Spleen (tissue), 11 donors: ENCODE results near the gene GRAMD1B. TPM values are rescaled to one million over a fixed set of nuclear protein-coding genes. Genes with fewer than 3 reads are reported as not detected.

Experiments used
- DNase-seq: peaks from one replicate; pipeline ENCODE4 v3.0.0-alpha.2; 2020
- H3K27ac ChIP-seq, 8 donors: fragments of 200-600 bp; sonication (generic) in 7 of 8; 1 replicate in 4 of 8; 2 replicates in 4 of 8; pipeline versions ENCODE4 v1.5.0 to v1.8.0; 2016 to 2021; ENCODE audit warnings: inconsistent platforms in 4 of 8, mild to moderate bottlenecking in 4 of 8, moderate library complexity in 1 of 8
- H3K27me3 ChIP-seq, 7 donors: fragments of 200-600 bp; sonication (generic) in 6 of 7; replicated peaks in 1 of 7; 1 replicate in 4 of 7; 2 replicates in 3 of 7; pipeline versions ENCODE4 v1.5.0 to v1.8.0; 2016 to 2021; ENCODE audit warnings: inconsistent platforms in 3 of 7, mild to moderate bottlenecking in 1 of 7
- H3K36me3 ChIP-seq, 6 donors: fragments of 200-600 bp; sonication (generic) in 5 of 6; 1 replicate in 4 of 6; 2 replicates in 2 of 6; pipeline versions ENCODE4 v1.5.0 to v1.8.0; 2016 to 2021; ENCODE audit warnings: inconsistent platforms in 2 of 6
- H3K4me1 ChIP-seq, 6 donors: fragments of 200-600 bp; sonication (generic) in 5 of 6; 1 replicate in 3 of 6; 2 replicates in 3 of 6; pipeline versions ENCODE4 v1.5.0 to v1.8.0; 2016 to 2021; ENCODE audit warnings: inconsistent platforms in 3 of 6
- H3K4me3 ChIP-seq, 8 donors: fragments of 200-600 bp; sonication (generic) in 7 of 8; 1 replicate in 4 of 8; 2 replicates in 4 of 8; pipeline versions ENCODE4 v1.5.0 to v1.8.0; 2016 to 2021; ENCODE audit warnings: inconsistent platforms in 4 of 8, mild to moderate bottlenecking in 4 of 8, moderate library complexity in 2 of 8
- H3K9me3 ChIP-seq, 8 donors: fragments of 200-600 bp; sonication (generic) in 7 of 8; 1 replicate in 4 of 8; 2 replicates in 4 of 8; pipeline versions ENCODE4 v1.5.0 to v1.8.0; 2016 to 2021; ENCODE audit warnings: inconsistent platforms in 4 of 8
- POLR2A ChIP-seq, 3 donors: fragments of 450-650 bp; IDR thresholded peaks; one replicate each; pipeline ENCODE4 v1.5.1; 2017; ENCODE audit warnings: antibody characterized with exemption in 3 of 3, mild to moderate bottlenecking in 1 of 3
- POLR2AphosphoS5 ChIP-seq, 3 donors: sonication (generic); formaldehyde crosslinking; IDR thresholded peaks; one replicate each; pipeline ENCODE4 v1.5.1; 2017; ENCODE audit warnings: antibody characterized with exemption in 3 of 3
- WGBS, 5 donors: extraction: QIAGEN DNeasy Blood & Tissue Kit in 3 of 5; methylation state at CpG; one replicate each; pipeline versions ENCODE4 v1.1.5 to v1.1.7; 2013 to 2018; 5-methylcytosine and 5-hydroxymethylcytosine counted together
- intact Hi-C: fragments of 100-400 bp; cut with DNase I; formaldehyde crosslinking; loops from one replicate; pipeline ENCODE4 v1.15.0; 2023; ENCODE audit warnings: low total_unique reads
- polyA plus RNA-seq, 3 donors: library from polyadenylated mRNA; stranded (reverse); fragments of 200-250 nt; gene quantifications; one replicate each; pipeline ENCODE4 v1.2.1, GENCODE V29; 2013
- total RNA-seq, 7 donors: library from RNA; depleted of rRNA in 3 of 7; stranded (reverse); fragments of >200 nt in 3 of 7; fragmentation: NEBNext Ultra II Directional in 4 of 7; extraction: Animal tissue kit (Norgen Biotek cat#: 25700) in 4 of 7; gene quantifications; one replicate each; pipeline versions ENCODE4 v1.1.0 to v1.2.1, GENCODE V29; 2016 to 2021
- TF ChIP-seq, protein P1 (sequence below), 11 experiments: fragments of 200-600 bp in 7 of 11; fragments of 450-650 bp in 4 of 11; sonication (generic) in 4 of 11; IDR thresholded peaks in 8 of 11; conservative IDR thresholded peaks in 3 of 11; 1 replicate in 7 of 11; 2 replicates in 4 of 11; pipeline versions ENCODE4 v1.4.0 to v1.8.0; 2016 to 2021; ENCODE audit warnings: antibody characterized with exemption in 11 of 11, inconsistent platforms in 4 of 11, mild to moderate bottlenecking in 1 of 11
- donor health status: healthy with polysubstance abuse.
- donor health status: DM: no; HTN: no; CAD: no; lungs with moderate emphysema.
- donor health status: DM: no; HTN: no; CAD: no.
- donor health status: Bipolar disorder and iron deficiency.
- donor health status: healthy.
- donor health status: DM: no; HTN: no; CAD: no.
- donor health status: DM: yes; HTN: yes; CAD: no.

Gene GRAMD1B
- total and polyA plus RNA-seq, 10 donors = 1.7 to 15.6 (median 7.5) TPM

DNA sequence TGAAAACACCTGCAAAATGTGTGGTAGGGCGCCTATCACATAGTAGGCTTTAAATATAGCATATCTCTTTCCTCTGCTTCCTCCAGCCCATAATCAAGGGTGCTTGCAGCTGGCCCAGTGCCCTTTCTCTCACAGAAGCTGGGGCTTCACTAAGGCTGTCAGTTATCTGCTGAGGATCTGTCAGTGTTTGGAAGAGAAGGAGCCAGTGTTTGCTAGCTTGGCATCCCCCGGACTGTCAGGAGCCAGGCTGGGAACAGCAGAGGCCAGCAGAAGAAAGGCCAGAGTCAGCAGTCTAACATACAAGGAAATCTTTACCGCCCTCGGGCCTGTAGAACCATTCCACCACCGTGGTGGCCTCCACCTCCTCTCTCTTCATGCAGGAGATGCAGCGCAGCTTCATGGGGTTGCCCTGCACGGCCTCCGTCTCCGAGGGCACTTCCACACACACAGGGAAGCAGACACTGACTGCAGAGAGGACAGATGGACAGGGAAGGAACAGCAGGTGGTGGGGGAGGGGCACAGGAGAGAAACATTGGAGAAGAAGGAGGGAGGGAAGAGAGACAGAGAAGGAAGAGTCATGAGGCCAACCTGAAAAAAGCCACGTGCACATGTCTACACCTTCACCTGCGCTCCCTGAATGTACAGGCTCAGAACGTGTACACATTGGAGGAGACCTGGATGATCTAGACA lies 215.4 kb downstream of the GRAMD1B start:
- H3K27me3 ChIP-seq = peaks cover 0 to 50% (median 0%) of the 10 kb centered on the region in 7 donors
- TF ChIP-seq POLR2A (IDR thresholded peaks at IDR 0.05) (no peak), POLR2AphosphoS5 (IDR thresholded peaks at IDR 0.05) (no peak)
- TF ChIP-seq, protein P1, sequence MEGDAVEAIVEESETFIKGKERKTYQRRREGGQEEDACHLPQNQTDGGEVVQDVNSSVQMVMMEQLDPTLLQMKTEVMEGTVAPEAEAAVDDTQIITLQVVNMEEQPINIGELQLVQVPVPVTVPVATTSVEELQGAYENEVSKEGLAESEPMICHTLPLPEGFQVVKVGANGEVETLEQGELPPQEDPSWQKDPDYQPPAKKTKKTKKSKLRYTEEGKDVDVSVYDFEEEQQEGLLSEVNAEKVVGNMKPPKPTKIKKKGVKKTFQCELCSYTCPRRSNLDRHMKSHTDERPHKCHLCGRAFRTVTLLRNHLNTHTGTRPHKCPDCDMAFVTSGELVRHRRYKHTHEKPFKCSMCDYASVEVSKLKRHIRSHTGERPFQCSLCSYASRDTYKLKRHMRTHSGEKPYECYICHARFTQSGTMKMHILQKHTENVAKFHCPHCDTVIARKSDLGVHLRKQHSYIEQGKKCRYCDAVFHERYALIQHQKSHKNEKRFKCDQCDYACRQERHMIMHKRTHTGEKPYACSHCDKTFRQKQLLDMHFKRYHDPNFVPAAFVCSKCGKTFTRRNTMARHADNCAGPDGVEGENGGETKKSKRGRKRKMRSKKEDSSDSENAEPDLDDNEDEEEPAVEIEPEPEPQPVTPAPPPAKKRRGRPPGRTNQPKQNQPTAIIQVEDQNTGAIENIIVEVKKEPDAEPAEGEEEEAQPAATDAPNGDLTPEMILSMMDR (IDR thresholded peaks at IDR 0.05 in 8 of 11, conservative IDR thresholded peaks at IDR 0.05 in 3 of 11) = no peak
- H3K9me3 ChIP-seq = no peaks in the 10 kb centered on the region
- DNase-seq = no peak
- H3K4me1 ChIP-seq = peaks cover 0 to 5% (median 2%) of the 10 kb centered on the region in 6 donors
- no peak overlapping the region for H3K27ac ChIP-seq
- WGBS, 5 donors = 80 to 85% (median 84%) methylated on average over 11 to 12 of the region's 12 CpGs
- intact Hi-C loops = no loop called here
- H3K4me3 ChIP-seq = no peak overlapping the region
- H3K36me3 ChIP-seq = no peaks in the 10 kb centered on the region

DNA sequence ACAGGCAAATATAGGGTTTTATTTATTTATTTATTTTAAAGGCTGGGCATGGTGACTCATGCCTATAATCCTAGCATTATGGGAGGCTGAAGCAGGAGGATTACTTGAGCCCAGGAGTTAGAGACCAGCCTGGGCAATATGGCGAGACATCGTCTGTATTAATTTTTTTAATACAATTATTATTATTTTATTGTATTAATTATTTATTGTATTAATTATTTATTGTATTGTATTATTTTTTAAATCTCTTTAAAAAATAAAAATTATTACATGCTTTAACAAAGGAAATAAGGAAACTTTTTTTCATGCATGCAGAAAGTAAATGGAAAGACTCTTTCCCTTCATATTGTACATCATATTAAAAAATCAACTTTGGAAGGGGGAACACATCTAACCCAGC lies 220.8 kb downstream of the GRAMD1B start:
- TF ChIP-seq POLR2A (IDR thresholded peaks at IDR 0.05) (no peak), POLR2AphosphoS5 (IDR thresholded peaks at IDR 0.05) (no peak)
- TF ChIP-seq, protein P1 (IDR thresholded peaks at IDR 0.05 in 8 of 11, conservative IDR thresholded peaks at IDR 0.05 in 3 of 11) = no peak
- Histone ChIP-seq H3K27me3 (peaks cover 0 to 84% (median 23%) of the 10 kb centered on the region in 7 donors), H3K27ac (no peak overlapping the region), H3K4me3 (no peak overlapping the region), H3K4me1 (peaks cover 7 to 23% (median 16%) of the 10 kb centered on the region in 6 donors), H3K9me3 (no peaks in the 10 kb centered on the region), H3K36me3 (no peaks in the 10 kb centered on the region)
- WGBS, 5 donors = 90 to 99% (median 95%) methylated on average over 2 of the region's 2 CpGs
- no peak for DNase-seq
- intact Hi-C loops = no loop called here

DNA sequence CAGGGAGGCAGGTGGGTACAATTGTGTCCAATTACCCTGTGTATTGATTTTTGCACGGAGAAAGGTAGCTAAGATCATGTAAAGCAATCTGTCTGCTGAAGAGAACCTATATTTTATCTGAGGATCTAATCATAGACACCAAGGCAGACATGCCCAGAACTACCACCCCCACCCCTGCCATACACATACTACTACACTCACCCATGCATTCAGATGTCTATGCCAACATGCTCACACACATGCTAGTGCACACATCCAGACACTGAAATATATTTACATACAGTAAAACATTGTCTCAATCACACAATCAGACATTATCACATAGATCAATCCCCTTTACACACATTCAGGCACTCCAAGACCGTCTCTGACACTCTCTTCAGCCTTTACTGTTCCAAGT lies 222.5 kb downstream of the GRAMD1B start:
- DNase-seq = no peak
- no peak overlapping the region for H3K27ac ChIP-seq
- H3K4me1 ChIP-seq = peaks cover 7 to 23% (median 16%) of the 10 kb centered on the region in 6 donors
- intact Hi-C loops = no loop called here
- H3K9me3 ChIP-seq = no peaks in the 10 kb centered on the region
- H3K27me3 ChIP-seq = peaks cover 0 to 79% (median 23%) of the 10 kb centered on the region in 7 donors
- no peaks in the 10 kb centered on the region for H3K36me3 ChIP-seq
- TF ChIP-seq POLR2A (IDR thresholded peaks at IDR 0.05) = no peak
- TF ChIP-seq, protein P1 (IDR thresholded peaks at IDR 0.05 in 8 of 11, conservative IDR thresholded peaks at IDR 0.05 in 3 of 11) = no peak
- TF ChIP-seq POLR2AphosphoS5 (IDR thresholded peaks at IDR 0.05) = no peak
- 50 to 72% (median 62%) methylated on average over 2 of the region's 2 CpGs for WGBS, 5 donors
- H3K4me3 ChIP-seq = no peak overlapping the region

DNA sequence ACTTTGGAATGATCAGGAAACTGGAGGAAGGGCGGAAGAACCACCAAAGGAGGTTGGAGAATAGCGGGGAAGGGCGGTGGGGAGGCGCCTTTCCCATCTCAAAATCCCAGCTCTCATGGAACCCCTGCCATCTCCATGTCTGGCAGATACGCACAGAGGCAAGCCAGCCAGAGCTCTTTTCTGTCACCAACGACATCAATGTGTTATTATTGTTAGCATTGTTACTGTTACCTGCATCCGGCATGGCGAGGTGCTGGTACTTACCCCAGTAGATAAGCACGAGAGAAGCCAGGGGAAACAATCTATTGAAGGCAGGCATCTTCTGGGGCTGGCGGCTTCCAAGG lies 223.4 kb downstream of the GRAMD1B start:
- no peak overlapping the region for H3K27ac ChIP-seq
- peaks cover 0 to 71% (median 23%) of the 10 kb centered on the region in 7 donors for H3K27me3 ChIP-seq
- TF ChIP-seq POLR2AphosphoS5 (IDR thresholded peaks at IDR 0.05) (no peak), POLR2A (IDR thresholded peaks at IDR 0.05) (no peak)
- TF ChIP-seq, protein P1 (IDR thresholded peaks at IDR 0.05 in 8 of 11, conservative IDR thresholded peaks at IDR 0.05 in 3 of 11) = no peak
- H3K9me3 ChIP-seq = no peaks in the 10 kb centered on the region
- intact Hi-C loops = no loop called here
- peak overlapping the region; percentile 49 to 79 (median 59) for H3K4me3 ChIP-seq
- no peaks in the 10 kb centered on the region for H3K36me3 ChIP-seq
- 9 to 25% (median 14%) methylated on average over 5 to 10 of the region's 10 CpGs for WGBS, 5 donors
- peaks cover 7 to 23% (median 16%) of the 10 kb centered on the region in 6 donors for H3K4me1 ChIP-seq
- no peak for DNase-seq
